Osteoblast (primary cell): ENCODE results near the gene PAOX. TPM values are rescaled to one million over a fixed set of nuclear protein-coding genes. Genes with fewer than 3 reads are reported as not detected.

Experiments
- DNase-seq: peaks from one replicate; pipeline ENCODE4 v3.0.0; 2011; ENCODE audit warnings: low spot score, mixed read lengths; ENCODE audit not compliant: insufficient read length; ENCODE audit errors: missing footprints
- H2AFZ ChIP-seq: 2 replicates; pipeline ENCODE4 v1.6.0; 2011; ENCODE audit warnings: mild to moderate bottlenecking, low read length
- H3K27ac ChIP-seq: 2 replicates; pipeline ENCODE4 v1.5.1; 2011; ENCODE audit warnings: mild to moderate bottlenecking, low read depth, low read length, moderate library complexity
- H3K27me3 ChIP-seq: 2 replicates; pipeline ENCODE4 v1.6.0; 2012; ENCODE audit warnings: mild to moderate bottlenecking, control low read depth, inconsistent platforms, low read length, moderate library complexity; ENCODE audit not compliant: insufficient read depth
- H3K36me3 ChIP-seq: 2 replicates; pipeline ENCODE4 v1.5.1; 2011; ENCODE audit warnings: mild to moderate bottlenecking, low read length, control low read depth, moderate library complexity; ENCODE audit not compliant: insufficient read depth
- H3K4me1 ChIP-seq: 2 replicates; pipeline ENCODE4 v1.5.1; 2011; ENCODE audit warnings: mild to moderate bottlenecking, low read length, control low read depth, moderate library complexity; ENCODE audit not compliant: insufficient read depth
- H3K4me2 ChIP-seq: 2 replicates; pipeline ENCODE4 v1.6.0; 2011; ENCODE audit warnings: mild to moderate bottlenecking, low read length; ENCODE audit not compliant: insufficient read depth
- H3K4me3 ChIP-seq: fragments of 200-600 bp; sonication (generic); 3 replicates; pipeline ENCODE4 v1.5.1; 2012; ENCODE audit warnings: mild to moderate bottlenecking, low read length, inconsistent platforms; ENCODE audit not compliant: insufficient read depth
- H3K79me2 ChIP-seq: 2 replicates; pipeline ENCODE4 v1.6.0; 2012; ENCODE audit warnings: mild to moderate bottlenecking, low read length, control low read depth, inconsistent platforms; ENCODE audit not compliant: insufficient read depth
- H3K9me3 ChIP-seq: 2 replicates; pipeline ENCODE4 v1.5.1; 2011; ENCODE audit warnings: low read depth, low read length, control low read depth
- H4K20me1 ChIP-seq: 2 replicates; pipeline ENCODE4 v1.6.0; 2012; ENCODE audit warnings: mild to moderate bottlenecking, low read length, control low read depth; ENCODE audit not compliant: insufficient read depth
- CTCF ChIP-seq: IDR thresholded peaks from 2 replicates; pipeline ENCODE4 v1.5.1; 2011; ENCODE audit warnings: mild to moderate bottlenecking, low read depth, low read length, moderate library complexity; ENCODE audit errors: extremely low read depth
- total RNA-seq: library from RNA; depleted of rRNA; stranded (reverse); fragments of >200 nt; gene quantifications from 2 replicates; pipeline ENCODE4 v1.2.3, GENCODE V29; 2012

The PAOX gene
- total RNA-seq, 1 donor = 7.6 TPM

- no peak for TF ChIP-seq CTCF
- Histone ChIP-seq H3K36me3 (peaks cover 15% of the 10 kb centered on the region), H3K27me3 (no peaks in the 10 kb centered on the region), H3K4me3 (no peak overlapping the region), H3K4me1 (peaks cover 4% of the 10 kb centered on the region), H3K4me2 (no peak overlapping the region), H3K27ac (no peak overlapping the region), H3K9me3 (no peaks in the 10 kb centered on the region), H3K79me2 (peaks cover 28% of the 10 kb centered on the region), H4K20me1 (peaks cover 2% of the 10 kb centered on the region), H2AFZ (no peak overlapping the region)
- no peak for DNase-seq
Measured at GRCh38 chr10:133391761-133392518, 12.9 kb downstream of the PAOX start.

GRCh38 chr10:133393401-133394063 is 14.5 kb downstream of the PAOX start:
- H3K4me3 ChIP-seq = peak overlapping the region; percentile 98
- H3K9me3 ChIP-seq = no peaks in the 10 kb centered on the region
- peaks cover 2% of the 10 kb centered on the region for H4K20me1 ChIP-seq
- peaks cover 27% of the 10 kb centered on the region for H3K36me3 ChIP-seq
- DNase-seq = no peak
- no peak for TF ChIP-seq CTCF
- H3K79me2 ChIP-seq = peaks cover 40% of the 10 kb centered on the region
- peak overlapping the region; percentile 83 for H2AFZ ChIP-seq
- peaks cover 4% of the 10 kb centered on the region for H3K4me1 ChIP-seq
- H3K27me3 ChIP-seq = no peaks in the 10 kb centered on the region
- no peak overlapping the region for H3K27ac ChIP-seq
- peak overlapping the region; percentile 94 for H3K4me2 ChIP-seq

- Histone ChIP-seq H3K36me3 (peaks cover 34% of the 10 kb centered on the region), H4K20me1 (peaks cover 2% of the 10 kb centered on the region), H3K27ac (peak within 1 kb of the TSS; percentile 83), H3K4me3 (peak within 1 kb of the TSS; percentile 98), H2AFZ (peak within 1 kb of the TSS; percentile 84), H3K79me2 (peaks cover 46% of the 10 kb centered on the region), H3K4me2 (peak within 1 kb of the TSS; percentile 94), H3K4me1 (peaks cover 4% of the 10 kb centered on the region), H3K27me3 (no peaks in the 10 kb centered on the region), H3K9me3 (no peaks in the 10 kb centered on the region)
- DNase-seq = peak; percentile 100
- no peak for TF ChIP-seq CTCF
Measured at GRCh38 chr10:133394064-133394663, 15.1 kb downstream of the PAOX start, which contains the start of gene MTG1. Gene MTG1, plus strand, starts transcription at chr10:133394157. Its CDS starts 64 bp downstream, at chr10:133394221.

GRCh38 chr10:133394801-133395221 is 15.7 kb downstream of the PAOX start:
- peak overlapping the region; percentile 83 for H3K27ac ChIP-seq
- H3K27me3 ChIP-seq = no peaks in the 10 kb centered on the region
- H3K4me2 ChIP-seq = peak overlapping the region; percentile 94
- H3K4me3 ChIP-seq = peak overlapping the region; percentile 98
- peak overlapping the region; percentile 84 for H2AFZ ChIP-seq
- H4K20me1 ChIP-seq = peaks cover 2% of the 10 kb centered on the region
- no peak for DNase-seq
- peaks cover 51% of the 10 kb centered on the region for H3K79me2 ChIP-seq
- TF ChIP-seq CTCF = no peak
- peaks cover 4% of the 10 kb centered on the region for H3K4me1 ChIP-seq
- H3K36me3 ChIP-seq = peaks cover 38% of the 10 kb centered on the region
- no peaks in the 10 kb centered on the region for H3K9me3 ChIP-seq
